Astrocyte of the cerebellum (primary cell): ENCODE measurements around the gene DYNC1I1.

Experiments
- DNase-seq: peaks from one replicate; pipeline ENCODE4 v3.0.0-alpha.2; 2011; ENCODE audit warnings: low read depth
- H3K4me3 ChIP-seq: 2 replicates; pipeline ENCODE4 v1.5.1; 2011; ENCODE audit warnings: mild to moderate bottlenecking, low read depth, low read length, moderate library complexity
- CTCF ChIP-seq: IDR thresholded peaks from 2 replicates; pipeline ENCODE4 v1.5.1; 2012; ENCODE audit warnings: low read length, low read depth, moderate library complexity, mild to moderate bottlenecking; ENCODE audit errors: missing control alignments
- in situ Hi-C: cut with HindIII; loops from 2 replicates; pipeline ENCODE4 v1.10.0; 2017; ENCODE audit warnings: low sequenced_read_pairs

DYNC1I1 gene

GRCh38 chr7:95952851-95953250, 180.5 kb downstream of the DYNC1I1 start:
- in situ Hi-C loops: no loop called here
- H3K4me3 ChIP-seq: no peak overlapping the region
- DNase-seq: no peak
- TF ChIP-seq CTCF: no peak

- DNase-seq: no peak
- no peak for TF ChIP-seq CTCF
- no peak overlapping the region for H3K4me3 ChIP-seq
- in situ Hi-C loops: no loop called here
Measured at GRCh38 chr7:95955748-95956147, 183.4 kb downstream of the DYNC1I1 start.

GRCh38 chr7:95957510-95957909, 185.2 kb downstream of the DYNC1I1 start:
- no peak overlapping the region for H3K4me3 ChIP-seq
- no peak for TF ChIP-seq CTCF
- in situ Hi-C loops: no loop called here
- no peak for DNase-seq

GRCh38 chr7:95960706-95961244, 188.4 kb downstream of the DYNC1I1 start:
- in situ Hi-C loops: no loop called here
- DNase-seq: no peak
- no peak overlapping the region for H3K4me3 ChIP-seq
- no peak for TF ChIP-seq CTCF

- TF ChIP-seq CTCF: no peak
- in situ Hi-C loops: no loop called here
- no peak overlapping the region for H3K4me3 ChIP-seq
- no peak for DNase-seq
Measured at GRCh38 chr7:95963446-95963990, 191.2 kb downstream of the DYNC1I1 start.

- H3K4me3 ChIP-seq: no peak overlapping the region
- no peak for DNase-seq
- in situ Hi-C loops: no loop called here
- TF ChIP-seq CTCF: no peak
Measured at GRCh38 chr7:95971716-95972115, 199.4 kb downstream of the DYNC1I1 start.

GRCh38 chr7:95972523-95972922, 200.2 kb downstream of the DYNC1I1 start:
- in situ Hi-C loops: no loop called here
- no peak for DNase-seq
- no peak for TF ChIP-seq CTCF
- H3K4me3 ChIP-seq: no peak overlapping the region
